OCI-LY1 (cell line): ENCODE measurements around the gene CACNA1C.

ENCODE experiments used
- CTCF ChIP-seq: fragments of 200-600 bp; sonication (generic), shearing (Covaris generic); IDR thresholded peaks from 2 replicates; pipeline ENCODE4 v1.5.1; 2017; ENCODE audit warnings: mild to moderate bottlenecking, antibody characterized with exemption, low read length, moderate library complexity, mixed read lengths
- EZH2 ChIP-seq: fragments of 200-600 bp; sonication (generic), shearing (Covaris generic); IDR thresholded peaks from 2 replicates; pipeline ENCODE4 v1.8.0; 2017; ENCODE audit warnings: borderline replicate concordance, mixed run types, mild to moderate bottlenecking, antibody characterized with exemption, low read length, moderate library complexity, mixed read lengths

GRCh38 chr12:2242816-2243215 lies 190.0 kb downstream of the CACNA1C start:
- no peak for TF ChIP-seq CTCF
- no peak for TF ChIP-seq EZH2
